GM12872 (cell line): ENCODE measurements around the gene PIGS.

Experiments
- TF ChIP-seq, protein P1 (sequence below): IDR thresholded peaks from 3 replicates; pipeline ENCODE4 v1.5.1; 2011; ENCODE audit warnings: low read depth, mild to moderate bottlenecking, low read length, moderate library complexity; ENCODE audit not compliant: insufficient read depth

The PIGS gene

DNA sequence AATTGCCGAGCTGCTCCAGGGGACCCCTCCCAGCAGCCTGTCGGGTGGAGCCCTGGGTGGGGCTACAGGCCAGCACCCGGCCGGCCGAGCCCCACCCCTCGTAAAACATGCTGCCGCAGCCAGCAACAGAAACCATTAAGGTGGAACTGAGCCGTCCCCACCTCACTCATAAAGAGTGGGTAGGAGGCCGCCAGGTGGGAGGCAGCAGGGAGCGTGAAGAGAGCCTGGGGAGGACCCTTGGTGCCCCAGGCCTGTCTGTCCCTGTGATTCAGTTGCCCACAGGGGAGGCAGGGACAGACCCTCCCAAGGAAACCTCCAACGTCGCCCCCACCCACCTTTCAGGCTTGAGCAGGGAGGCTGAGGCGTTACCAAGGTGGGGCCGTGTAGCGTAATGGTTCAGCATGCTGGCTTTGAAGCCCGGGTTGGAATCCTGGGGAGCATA lies 56.7 kb downstream of the PIGS start:
- TF ChIP-seq, protein P1, sequence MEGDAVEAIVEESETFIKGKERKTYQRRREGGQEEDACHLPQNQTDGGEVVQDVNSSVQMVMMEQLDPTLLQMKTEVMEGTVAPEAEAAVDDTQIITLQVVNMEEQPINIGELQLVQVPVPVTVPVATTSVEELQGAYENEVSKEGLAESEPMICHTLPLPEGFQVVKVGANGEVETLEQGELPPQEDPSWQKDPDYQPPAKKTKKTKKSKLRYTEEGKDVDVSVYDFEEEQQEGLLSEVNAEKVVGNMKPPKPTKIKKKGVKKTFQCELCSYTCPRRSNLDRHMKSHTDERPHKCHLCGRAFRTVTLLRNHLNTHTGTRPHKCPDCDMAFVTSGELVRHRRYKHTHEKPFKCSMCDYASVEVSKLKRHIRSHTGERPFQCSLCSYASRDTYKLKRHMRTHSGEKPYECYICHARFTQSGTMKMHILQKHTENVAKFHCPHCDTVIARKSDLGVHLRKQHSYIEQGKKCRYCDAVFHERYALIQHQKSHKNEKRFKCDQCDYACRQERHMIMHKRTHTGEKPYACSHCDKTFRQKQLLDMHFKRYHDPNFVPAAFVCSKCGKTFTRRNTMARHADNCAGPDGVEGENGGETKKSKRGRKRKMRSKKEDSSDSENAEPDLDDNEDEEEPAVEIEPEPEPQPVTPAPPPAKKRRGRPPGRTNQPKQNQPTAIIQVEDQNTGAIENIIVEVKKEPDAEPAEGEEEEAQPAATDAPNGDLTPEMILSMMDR, result no peak

GRCh38 chr17:28513476-28513875 lies 57.8 kb downstream of the PIGS start:
- TF ChIP-seq, protein P1, result no peak

DNA sequence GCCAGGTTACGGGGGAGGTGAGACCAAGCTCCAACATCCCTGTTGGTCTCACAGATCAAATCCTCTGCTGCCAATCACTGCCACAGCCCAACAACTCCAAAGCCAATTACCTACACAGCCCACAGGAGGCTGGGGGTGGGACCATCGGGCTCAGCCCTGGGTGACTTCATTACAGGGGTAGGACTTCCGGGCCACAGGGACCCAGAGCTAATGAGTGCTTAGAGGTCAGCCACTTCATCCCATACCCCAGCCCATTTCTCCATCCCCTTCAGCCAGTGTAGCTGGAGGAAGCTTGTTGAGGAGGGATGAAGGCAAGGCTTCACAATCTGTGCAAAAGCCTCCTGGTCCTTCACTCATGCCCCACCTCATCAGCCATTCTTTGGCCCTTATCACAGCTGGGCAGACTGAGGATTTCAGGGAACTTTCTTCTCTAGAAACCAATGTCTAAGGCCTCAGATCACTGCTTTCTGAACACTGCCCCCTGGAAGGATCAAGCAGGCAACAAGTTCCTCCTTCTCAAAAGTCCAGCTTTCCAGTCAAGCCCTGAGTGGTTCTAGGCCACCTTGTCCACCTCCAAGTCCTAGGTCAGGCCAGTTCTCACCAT lies 59.4 kb downstream of the PIGS start:
- TF ChIP-seq, protein P1, result no peak

GRCh38 chr17:28509789-28510188 lies 61.5 kb downstream of the PIGS start:
- TF ChIP-seq, protein P1, result no peak

- TF ChIP-seq, protein P1, result no peak
These were observed 63.1 kb downstream of the PIGS start for GRCh38 chr17:28508211-28508724.

DNA sequence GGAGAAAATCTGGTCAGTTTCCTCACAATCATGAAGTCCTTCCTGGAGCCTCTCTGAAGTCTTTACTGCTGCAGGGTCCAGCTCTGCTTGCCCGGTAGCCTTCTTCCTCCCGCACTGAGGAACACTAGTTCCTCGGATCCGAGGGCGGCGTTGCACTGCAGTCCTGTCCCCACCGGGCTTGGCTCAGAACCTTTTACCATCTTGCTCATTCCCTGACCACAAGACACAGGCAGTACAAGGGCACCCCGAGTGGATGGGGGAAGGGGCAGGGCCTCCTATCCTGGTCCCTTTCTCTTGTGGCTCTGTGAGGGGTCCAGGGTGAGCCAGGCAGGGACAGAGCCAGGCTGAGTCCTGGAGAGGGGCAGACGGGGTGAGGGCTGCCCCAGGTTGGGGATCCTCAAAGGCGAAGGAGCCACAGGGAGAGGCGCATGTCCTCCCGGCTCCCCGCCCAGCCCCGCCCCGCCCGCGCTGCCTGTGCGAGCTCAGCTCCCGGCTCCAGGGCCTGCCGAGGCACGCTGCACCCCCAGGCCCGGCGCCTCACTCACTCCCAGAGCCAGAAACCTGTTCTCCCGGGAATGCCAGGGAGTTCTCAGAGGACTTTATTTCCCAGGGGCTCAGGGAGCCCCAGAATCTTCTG lies 63.6 kb downstream of the PIGS start:
- TF ChIP-seq, protein P1, result no peak

- TF ChIP-seq, protein P1, result no peak
These were observed 64.4 kb downstream of the PIGS start for GRCh38 chr17:28506763-28507487.
